Mesodermal cell (in vitro differentiated cells): ENCODE data around the gene CD1B.
"Not testable (repeated sequence)": the region's sequence is repeated elsewhere in the genome, so short reads cannot be mapped to it uniquely, and the experiment has no call there.

ENCODE experiments used
- H3K27ac ChIP-seq: 2 replicates; pipeline ENCODE4 v1.7.0; 2013; ENCODE audit warnings: mild to moderate bottlenecking, low read depth, low read length, moderate library complexity; ENCODE audit not compliant: severe bottlenecking
- H3K36me3 ChIP-seq: 2 replicates; pipeline ENCODE4 v1.7.1; 2013; ENCODE audit warnings: mild to moderate bottlenecking, low read length, moderate library complexity; ENCODE audit not compliant: control insufficient read depth, insufficient read depth
- H3K4me1 ChIP-seq: one replicate; pipeline ENCODE4 v1.7.1; 2013; ENCODE audit warnings: mild to moderate bottlenecking, low read length; ENCODE audit not compliant: insufficient read depth, control insufficient read depth, poor library complexity, severe bottlenecking
- H3K4me3 ChIP-seq: 2 replicates; pipeline ENCODE4 v1.7.0; 2013; ENCODE audit warnings: low read length, control low read depth, mild to moderate bottlenecking; ENCODE audit not compliant: insufficient read depth, poor library complexity, severe bottlenecking; ENCODE audit errors: extremely low read depth
- H3K9me3 ChIP-seq: 2 replicates; pipeline ENCODE4 v1.7.1; 2013; ENCODE audit warnings: mild to moderate bottlenecking, low read length, moderate library complexity; ENCODE audit not compliant: control insufficient read depth
- WGBS, 2 experiments: methylation state at CpG; one replicate each; pipeline ENCODE4 v1.1.5; 2013; ENCODE audit warnings: missing lambda C conversion rate in 2 of 2; ENCODE audit not compliant: insufficient coverage in 2 of 2; 5-methylcytosine and 5-hydroxymethylcytosine counted together

Gene CD1B

GRCh38 chr1:158285756-158286241, 45.5 kb downstream of the CD1B start:
- Histone ChIP-seq H3K4me3 (no peak overlapping the region), H3K27ac (no peak overlapping the region), H3K9me3 (no peaks in the 10 kb centered on the region), H3K4me1 (no peaks in the 10 kb centered on the region), H3K36me3 (no peaks in the 10 kb centered on the region)
- 77 to 78% methylated on average over 4 to 6 of the region's 7 CpGs for WGBS, 2 experiments

- no peaks in the 10 kb centered on the region for H3K9me3 ChIP-seq
- no peaks in the 10 kb centered on the region for H3K36me3 ChIP-seq
- H3K4me3 ChIP-seq = no peak overlapping the region
- WGBS, 2 experiments = 64 to 79% methylated on average over 2 of the region's 2 CpGs
- no peak overlapping the region for H3K27ac ChIP-seq
- no peaks in the 10 kb centered on the region for H3K4me1 ChIP-seq
These were observed 47.4 kb downstream of the CD1B start for GRCh38 chr1:158283965-158284364.

- H3K4me1 ChIP-seq, H3K27ac ChIP-seq, H3K36me3 ChIP-seq, H3K4me3 ChIP-seq, H3K9me3 ChIP-seq: not testable (repeated sequence)
- 77 to 88% methylated on average over 2 of the region's 2 CpGs for WGBS, 2 experiments
These were observed 48.9 kb downstream of the CD1B start for GRCh38 chr1:158282421-158282820.
